PC-9 (cell line): Measurements from ENCODE around the gene DOLPP1.

Source experiments
- CTCF ChIP-seq: fragments of 200-600 bp; sonication (generic); conservative IDR thresholded peaks from 2 replicates; pipeline ENCODE4 v1.6.1; 2017; ENCODE audit warnings: mixed run types, antibody characterized with exemption, mild to moderate bottlenecking, moderate library complexity
- EZH2 ChIP-seq: fragments of 200-600 bp; sonication (generic); IDR thresholded peaks from 2 replicates; pipeline ENCODE4 v1.8.0; 2017; ENCODE audit warnings: antibody characterized with exemption, low read depth

- TF ChIP-seq CTCF (no peak), EZH2 (no peak)
These were observed 23.1 kb downstream of the DOLPP1 start for GRCh38 chr9:129104051-129104450.
